Measurements from ENCODE around the gene CAMK1D.

CAMK1D gene

GRCh38 chr10:12550994-12551393 is 201.6 kb downstream of the CAMK1D start:
- H3K4me3 ChIP-seq (ENCODE audit: low read depth, low read length): no peak overlapping the region
- TF ChIP-seq, protein P1, sequence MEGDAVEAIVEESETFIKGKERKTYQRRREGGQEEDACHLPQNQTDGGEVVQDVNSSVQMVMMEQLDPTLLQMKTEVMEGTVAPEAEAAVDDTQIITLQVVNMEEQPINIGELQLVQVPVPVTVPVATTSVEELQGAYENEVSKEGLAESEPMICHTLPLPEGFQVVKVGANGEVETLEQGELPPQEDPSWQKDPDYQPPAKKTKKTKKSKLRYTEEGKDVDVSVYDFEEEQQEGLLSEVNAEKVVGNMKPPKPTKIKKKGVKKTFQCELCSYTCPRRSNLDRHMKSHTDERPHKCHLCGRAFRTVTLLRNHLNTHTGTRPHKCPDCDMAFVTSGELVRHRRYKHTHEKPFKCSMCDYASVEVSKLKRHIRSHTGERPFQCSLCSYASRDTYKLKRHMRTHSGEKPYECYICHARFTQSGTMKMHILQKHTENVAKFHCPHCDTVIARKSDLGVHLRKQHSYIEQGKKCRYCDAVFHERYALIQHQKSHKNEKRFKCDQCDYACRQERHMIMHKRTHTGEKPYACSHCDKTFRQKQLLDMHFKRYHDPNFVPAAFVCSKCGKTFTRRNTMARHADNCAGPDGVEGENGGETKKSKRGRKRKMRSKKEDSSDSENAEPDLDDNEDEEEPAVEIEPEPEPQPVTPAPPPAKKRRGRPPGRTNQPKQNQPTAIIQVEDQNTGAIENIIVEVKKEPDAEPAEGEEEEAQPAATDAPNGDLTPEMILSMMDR (IDR thresholded peaks at IDR 0.05; ENCODE audit: insufficient read depth, low read depth, low read length, missing control alignments): no peak
- no peak for DNase-seq (ENCODE audit: low read depth)

- TF ChIP-seq, protein P1 (IDR thresholded peaks at IDR 0.05; ENCODE audit: insufficient read depth, low read depth, low read length, missing control alignments): no peak
- H3K4me3 ChIP-seq (ENCODE audit: low read depth, low read length): no peak overlapping the region
- no peak for DNase-seq (ENCODE audit: low read depth)
Measured at GRCh38 chr10:12556039-12556438, 206.7 kb downstream of the CAMK1D start.

GRCh38 chr10:12559578-12560178 is 210.3 kb downstream of the CAMK1D start:
- TF ChIP-seq, protein P1 (IDR thresholded peaks at IDR 0.05; ENCODE audit: insufficient read depth, low read depth, low read length, missing control alignments): no peak
- DNase-seq (ENCODE audit: low read depth): no peak
- H3K4me3 ChIP-seq (ENCODE audit: low read depth, low read length): no peak overlapping the region

GRCh38 chr10:12561307-12561706 is 212.0 kb downstream of the CAMK1D start:
- TF ChIP-seq, protein P1 (IDR thresholded peaks at IDR 0.05; ENCODE audit: insufficient read depth, low read depth, low read length, missing control alignments): no peak
- DNase-seq (ENCODE audit: low read depth): no peak
- no peak overlapping the region for H3K4me3 ChIP-seq (ENCODE audit: low read depth, low read length)

- TF ChIP-seq, protein P1 (IDR thresholded peaks at IDR 0.05; ENCODE audit: insufficient read depth, low read depth, low read length, missing control alignments): no peak
- H3K4me3 ChIP-seq (ENCODE audit: low read depth, low read length): no peak overlapping the region
- DNase-seq (ENCODE audit: low read depth): no peak
Measured at GRCh38 chr10:12561720-12562119, 212.4 kb downstream of the CAMK1D start.

DNA sequence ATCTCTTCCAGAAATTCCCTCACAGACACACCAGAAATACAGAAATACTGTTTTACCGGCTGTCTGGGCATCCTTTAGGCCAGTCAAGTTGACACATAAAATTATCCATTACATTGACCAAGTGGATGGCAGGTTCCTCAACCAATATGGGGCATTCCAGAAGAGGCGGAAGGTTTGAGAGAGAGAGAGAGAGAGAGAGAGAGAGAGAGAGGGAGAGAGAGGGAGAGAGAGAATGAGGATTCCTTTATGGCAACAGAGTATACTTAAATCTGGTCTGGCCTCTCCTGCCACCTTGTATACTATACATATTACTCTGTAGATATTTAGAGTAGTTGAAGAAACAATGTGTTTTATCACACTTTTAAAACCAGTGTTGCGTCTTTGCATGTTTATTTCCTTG is 214.1 kb downstream of the CAMK1D start:
- no peak overlapping the region for H3K4me3 ChIP-seq (ENCODE audit: low read depth, low read length)
- TF ChIP-seq, protein P1 (IDR thresholded peaks at IDR 0.05; ENCODE audit: insufficient read depth, low read depth, low read length, missing control alignments): no peak
- no peak for DNase-seq (ENCODE audit: low read depth)

DNA sequence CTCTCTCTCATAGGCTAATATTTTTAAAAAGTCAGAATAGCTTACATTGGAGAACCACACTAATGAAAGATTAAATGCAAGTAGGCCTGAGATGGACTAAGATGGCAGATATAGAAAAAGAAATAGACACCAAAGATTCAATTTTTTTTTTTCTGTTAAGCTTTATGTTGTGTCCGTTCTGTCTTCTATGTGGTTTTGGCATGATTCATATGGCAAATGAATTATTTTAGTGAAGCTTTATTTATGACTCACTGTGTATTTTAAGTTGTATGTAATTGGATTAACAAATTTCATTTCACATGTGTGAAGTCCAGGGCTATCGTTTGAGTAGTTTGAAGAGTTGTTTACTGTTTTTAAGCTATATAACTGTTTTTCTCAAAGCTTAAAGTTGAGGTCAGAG is 214.8 kb downstream of the CAMK1D start:
- no peak overlapping the region for H3K4me3 ChIP-seq (ENCODE audit: low read depth, low read length)
- TF ChIP-seq, protein P1 (IDR thresholded peaks at IDR 0.05; ENCODE audit: insufficient read depth, low read depth, low read length, missing control alignments): no peak
- no peak for DNase-seq (ENCODE audit: low read depth)
